Fibroblast of lung (primary cell): ENCODE measurements around the gene ADAMTSL1.

Experiments
- EZH2 ChIP-seq: IDR thresholded peaks from 2 replicates; pipeline ENCODE4 v1.5.1; 2012; ENCODE audit warnings: low read length, control low read depth, mild to moderate bottlenecking; ENCODE audit errors: missing control alignments
- TF ChIP-seq, protein P1 (sequence below), 2 donors: IDR thresholded peaks in 1 of 2; conservative IDR thresholded peaks in 1 of 2; 1 replicate in 1 of 2; 2 replicates in 1 of 2; pipeline ENCODE4 v1.5.1; 2011 to 2012; ENCODE audit warnings: low read length in 2 of 2, control low read depth in 1 of 2, inconsistent platforms in 1 of 2, low read depth in 1 of 2, mild to moderate bottlenecking in 1 of 2

GRCh38 chr9:18594837-18595236 is 120.9 kb downstream of the ADAMTSL1 start:
- TF ChIP-seq, protein P1, sequence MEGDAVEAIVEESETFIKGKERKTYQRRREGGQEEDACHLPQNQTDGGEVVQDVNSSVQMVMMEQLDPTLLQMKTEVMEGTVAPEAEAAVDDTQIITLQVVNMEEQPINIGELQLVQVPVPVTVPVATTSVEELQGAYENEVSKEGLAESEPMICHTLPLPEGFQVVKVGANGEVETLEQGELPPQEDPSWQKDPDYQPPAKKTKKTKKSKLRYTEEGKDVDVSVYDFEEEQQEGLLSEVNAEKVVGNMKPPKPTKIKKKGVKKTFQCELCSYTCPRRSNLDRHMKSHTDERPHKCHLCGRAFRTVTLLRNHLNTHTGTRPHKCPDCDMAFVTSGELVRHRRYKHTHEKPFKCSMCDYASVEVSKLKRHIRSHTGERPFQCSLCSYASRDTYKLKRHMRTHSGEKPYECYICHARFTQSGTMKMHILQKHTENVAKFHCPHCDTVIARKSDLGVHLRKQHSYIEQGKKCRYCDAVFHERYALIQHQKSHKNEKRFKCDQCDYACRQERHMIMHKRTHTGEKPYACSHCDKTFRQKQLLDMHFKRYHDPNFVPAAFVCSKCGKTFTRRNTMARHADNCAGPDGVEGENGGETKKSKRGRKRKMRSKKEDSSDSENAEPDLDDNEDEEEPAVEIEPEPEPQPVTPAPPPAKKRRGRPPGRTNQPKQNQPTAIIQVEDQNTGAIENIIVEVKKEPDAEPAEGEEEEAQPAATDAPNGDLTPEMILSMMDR (conservative IDR thresholded peaks at IDR 0.05 in 1 of 2, IDR thresholded peaks at IDR 0.05 in 1 of 2; ENCODE audit: low read depth in 1 of 2, low read length in 2 of 2), result no peak
- no peak for TF ChIP-seq EZH2
